ENCODE results near the gene CELF2.
"Not testable (repeated sequence)": the region's sequence is repeated elsewhere in the genome, so short reads cannot be mapped to it uniquely, and the experiment has no call there.

The CELF2 gene

GRCh38 chr10:11357439-11357838 lies 339.8 kb downstream of the CELF2 start:
- no peak for DNase-seq (ENCODE audit: low read depth)

DNA sequence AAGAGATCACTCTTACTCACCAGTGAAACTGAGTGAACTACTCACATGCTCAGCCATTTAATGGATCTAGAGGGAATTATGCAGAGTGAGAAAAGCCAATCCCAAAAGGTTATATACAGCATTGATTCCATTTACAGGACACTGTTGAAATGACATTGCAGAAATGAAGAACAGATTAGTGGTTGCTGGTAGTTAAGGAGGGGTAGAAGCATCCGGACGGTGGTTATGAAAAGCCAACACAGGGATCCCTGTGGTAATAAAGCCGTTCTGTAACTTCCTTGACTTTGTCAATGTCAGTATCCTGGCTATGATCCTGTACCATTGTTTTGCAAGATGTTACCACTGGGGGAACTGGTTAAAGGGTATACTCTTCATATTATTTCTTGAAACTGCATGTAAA lies 340.3 kb downstream of the CELF2 start:
- no peak for DNase-seq (ENCODE audit: low read depth)

- DNase-seq (ENCODE audit: low read depth) = no peak
These were observed 341.4 kb downstream of the CELF2 start for GRCh38 chr10:11358923-11359575.

- no peak for DNase-seq (ENCODE audit: low read depth)
These were observed 342.2 kb downstream of the CELF2 start for GRCh38 chr10:11359869-11360268.

- no peak for DNase-seq (ENCODE audit: low read depth)
These were observed 345.8 kb downstream of the CELF2 start for GRCh38 chr10:11363497-11363896.

GRCh38 chr10:11364241-11364640 lies 346.6 kb downstream of the CELF2 start:
- DNase-seq (ENCODE audit: low read depth) = no peak

DNA sequence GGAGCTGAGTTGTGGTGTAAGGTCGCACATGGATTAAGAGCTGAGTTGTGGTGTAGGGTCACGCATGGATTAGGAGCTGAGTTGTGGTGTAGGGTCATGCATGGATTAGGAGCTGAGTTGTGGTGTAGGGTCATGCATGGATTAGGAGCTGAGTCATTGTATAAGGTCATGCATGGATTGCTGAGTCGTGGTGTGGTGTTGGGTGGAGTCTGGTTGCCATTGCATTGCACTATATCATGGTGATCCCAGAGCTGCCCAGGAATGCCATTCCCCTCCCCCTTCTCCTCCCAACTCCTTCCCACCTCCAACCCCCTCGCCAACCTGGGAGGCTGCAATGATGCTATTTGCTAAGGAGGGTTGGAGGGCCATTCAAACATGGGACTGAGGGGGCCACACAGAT lies 349.2 kb downstream of the CELF2 start:
- DNase-seq (ENCODE audit: low read depth) = not testable (repeated sequence)

DNA sequence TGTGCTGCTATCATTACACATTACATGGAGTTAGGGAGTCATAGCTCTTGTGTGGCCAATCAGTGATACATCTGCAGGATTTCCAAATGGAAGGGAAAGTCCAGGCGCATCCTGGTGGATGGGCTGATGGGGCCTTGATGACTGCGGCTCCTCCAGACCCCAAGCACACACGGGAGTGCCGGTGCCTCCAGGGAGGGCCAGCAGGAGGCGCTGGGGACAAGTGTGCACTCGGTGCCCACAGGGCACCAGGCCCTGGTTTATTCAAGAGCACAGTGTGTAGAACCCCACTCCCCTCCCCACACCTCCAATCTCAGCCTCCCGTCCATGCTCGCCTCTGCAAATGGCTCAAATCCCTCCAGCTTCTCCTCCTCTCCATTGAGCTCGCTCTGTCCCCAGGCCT lies 349.8 kb downstream of the CELF2 start:
- DNase-seq (ENCODE audit: low read depth) = no peak

- DNase-seq (ENCODE audit: low read depth) = no peak
These were observed 356.1 kb downstream of the CELF2 start for GRCh38 chr10:11373717-11374171.

GRCh38 chr10:11377267-11377666 lies 359.6 kb downstream of the CELF2 start:
- no peak for DNase-seq (ENCODE audit: low read depth)

GRCh38 chr10:11378835-11379234 lies 361.2 kb downstream of the CELF2 start:
- DNase-seq (ENCODE audit: low read depth) = no peak

DNA sequence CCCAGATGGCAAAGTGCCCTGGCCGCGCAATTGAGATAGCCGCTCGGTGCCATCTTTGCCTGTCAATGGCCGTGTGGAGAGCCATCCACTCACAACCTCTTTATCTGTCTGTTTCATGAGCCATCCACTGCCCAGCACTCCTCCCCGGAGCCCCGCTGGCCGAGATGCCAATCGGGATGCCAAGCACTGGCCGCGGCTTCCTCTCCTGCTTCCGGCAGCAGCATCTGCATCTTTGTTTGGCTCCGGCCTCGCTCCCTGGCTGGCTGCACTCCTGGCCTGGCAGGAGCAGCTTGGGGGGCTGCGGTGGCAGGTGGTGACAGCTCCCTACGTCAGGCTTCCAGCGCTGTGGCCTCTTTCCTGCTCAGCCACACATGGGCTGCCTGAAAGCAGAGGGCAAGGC lies 362.1 kb downstream of the CELF2 start:
- DNase-seq (ENCODE audit: low read depth) = no peak

- DNase-seq (ENCODE audit: low read depth) = peak; percentile 12
These were observed 363.4 kb downstream of the CELF2 start for GRCh38 chr10:11381023-11381422.

DNA sequence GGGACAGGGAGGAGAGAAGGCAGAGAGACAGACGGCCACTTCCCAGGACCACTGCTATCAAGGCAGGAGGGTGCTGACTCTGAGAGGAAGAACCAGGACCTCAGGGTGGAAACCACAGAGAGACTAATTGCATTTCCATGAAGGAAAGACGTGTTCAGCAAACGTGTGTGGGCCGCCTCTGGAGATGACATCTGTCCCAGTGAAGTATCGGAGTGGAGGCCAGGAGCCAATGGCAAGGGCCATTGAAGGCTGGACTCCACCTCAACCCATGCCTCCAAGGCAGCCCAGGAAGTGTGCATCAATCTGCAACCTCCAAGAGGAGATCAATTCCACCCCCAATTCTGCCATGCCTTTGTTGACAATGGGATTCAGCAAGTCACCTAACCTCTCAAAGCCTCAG lies 363.8 kb downstream of the CELF2 start:
- no peak for DNase-seq (ENCODE audit: low read depth)

DNA sequence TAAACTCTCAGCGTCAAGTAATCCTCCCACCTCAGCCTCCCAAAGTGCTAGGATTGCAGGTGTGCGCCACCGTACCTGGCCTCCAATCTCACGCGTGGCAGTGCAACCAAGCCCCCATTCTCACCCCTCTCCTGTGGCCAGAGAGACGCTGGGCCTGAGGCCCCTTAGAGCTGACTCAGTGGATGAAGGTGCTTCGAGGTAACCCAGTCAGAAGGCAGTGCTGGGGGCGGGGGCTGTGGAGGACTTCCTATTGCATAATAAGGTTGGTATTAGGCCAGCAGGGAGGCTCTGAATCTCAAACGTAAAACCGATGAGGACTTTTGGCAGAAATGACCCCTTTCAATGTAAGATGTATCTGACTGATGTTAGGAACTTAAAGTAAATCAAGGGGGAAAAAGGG lies 364.5 kb downstream of the CELF2 start:
- DNase-seq (ENCODE audit: low read depth) = no peak

DNA sequence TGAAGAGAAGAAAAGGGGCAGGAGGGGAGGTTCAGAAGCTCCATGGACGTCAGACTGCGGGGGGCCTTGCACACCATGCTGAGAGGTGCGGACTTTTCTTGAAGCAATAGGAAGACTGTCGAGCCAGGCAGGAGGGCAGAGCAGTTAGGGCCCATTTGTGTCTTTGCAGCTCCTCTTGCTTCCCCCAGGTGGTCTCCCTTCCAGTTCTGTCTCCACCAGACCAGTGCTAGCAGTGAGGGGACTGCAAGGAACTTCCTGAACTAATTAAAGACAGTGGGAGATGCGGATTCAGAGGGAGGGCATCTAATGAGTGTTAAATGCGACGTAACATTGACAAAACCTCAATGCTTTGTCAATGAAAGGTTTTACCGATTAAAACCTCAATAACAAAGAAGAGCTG lies 368.4 kb downstream of the CELF2 start:
- no peak for DNase-seq (ENCODE audit: low read depth)
